Neural progenitor cell (in vitro differentiated cells): Measurements from ENCODE around the gene CAMK1D. TPM values are rescaled to one million over a fixed set of nuclear protein-coding genes. Genes with fewer than 3 reads are reported as not detected.

Experiments
- DNase-seq: peaks from one replicate; pipeline ENCODE4 v3.0.0-alpha.2; 2016; ENCODE audit warnings: low spot score
- H2AFZ ChIP-seq: fragments of 200-600 bp; sonication (generic); replicated peaks from 2 replicates; pipeline ENCODE4 v1.6.1; 2016; ENCODE audit warnings: antibody characterized with exemption
- H3F3A ChIP-seq: fragments of 200-600 bp; sonication (generic); 2 replicates; pipeline ENCODE4 v1.6.1; 2016; ENCODE audit warnings: antibody characterized with exemption, low read depth
- H3K27ac ChIP-seq: fragments of 200-600 bp; sonication (generic); 2 replicates; pipeline ENCODE4 v1.5.1; 2016; ENCODE audit warnings: mild to moderate bottlenecking
- H3K27me3 ChIP-seq: fragments of 200-600 bp; sonication (generic); 2 replicates; pipeline ENCODE4 v1.6.1; 2016; ENCODE audit warnings: mild to moderate bottlenecking, moderate library complexity
- H3K36me3 ChIP-seq: fragments of 200-600 bp; sonication (generic); 2 replicates; pipeline ENCODE4 v1.5.1; 2016
- H3K4me1 ChIP-seq: fragments of 200-600 bp; sonication (generic); 2 replicates; pipeline ENCODE4 v1.6.1; 2016; ENCODE audit warnings: mixed run types
- H3K4me2 ChIP-seq: fragments of 200-600 bp; sonication (generic); 2 replicates; pipeline ENCODE4 v1.6.1; 2016
- H3K4me3 ChIP-seq: fragments of 200-600 bp; sonication (generic); 2 replicates; pipeline ENCODE4 v1.5.1; 2016
- H3K79me2 ChIP-seq: fragments of 200-600 bp; sonication (generic); 2 replicates; pipeline ENCODE4 v1.6.1; 2016; ENCODE audit warnings: low read depth
- H3K9ac ChIP-seq: fragments of 200-600 bp; sonication (generic); 2 replicates; pipeline ENCODE4 v1.6.1; 2016
- H3K9me3 ChIP-seq: fragments of 200-600 bp; sonication (generic); 2 replicates; pipeline ENCODE4 v1.5.1; 2016; ENCODE audit warnings: low read depth
- H4K20me1 ChIP-seq: fragments of 200-600 bp; sonication (generic); 2 replicates; pipeline ENCODE4 v1.6.1; 2016; ENCODE audit warnings: low read depth
- H3K27ac Mint-ChIP-seq: 3 replicates; pipeline ENCODE4 v1.8.0; 2021; ENCODE audit warnings: mixed read lengths
- H3K27me3 Mint-ChIP-seq: 2 replicates; pipeline ENCODE4 v1.8.0; 2022; ENCODE audit warnings: low read depth, mild to moderate bottlenecking, inconsistent platforms, moderate library complexity, mixed read lengths; ENCODE audit not compliant: insufficient read depth
- H3K36me3 Mint-ChIP-seq: 3 replicates; pipeline ENCODE4 v1.8.0; 2021; ENCODE audit warnings: mixed read lengths
- H3K4me1 Mint-ChIP-seq: 3 replicates; pipeline ENCODE4 v1.8.0; 2021; ENCODE audit warnings: mixed read lengths
- H3K4me3 Mint-ChIP-seq: 3 replicates; pipeline ENCODE4 v1.8.0; 2021; ENCODE audit warnings: mild to moderate bottlenecking, moderate library complexity, mixed read lengths
- H3K9me3 Mint-ChIP-seq: 3 replicates; pipeline ENCODE4 v1.8.0; 2020; ENCODE audit warnings: mixed read lengths
- CTCF ChIP-seq: fragments of 200-600 bp; sonication (generic); IDR thresholded peaks from 2 replicates; pipeline ENCODE4 v1.5.1; 2017; ENCODE audit warnings: antibody characterized with exemption, mild to moderate bottlenecking
- EZH2 ChIP-seq: fragments of 200-600 bp; sonication (generic); IDR thresholded peaks from 2 replicates; pipeline ENCODE4 v1.6.1; 2017; ENCODE audit warnings: antibody characterized with exemption, mild to moderate bottlenecking, moderate library complexity
- EZH2phosphoT487 ChIP-seq: fragments of 200-600 bp; sonication (generic); IDR thresholded peaks from 2 replicates; pipeline ENCODE4 v1.6.1; 2017; ENCODE audit warnings: antibody characterized with exemption
- total RNA-seq: library from RNA; depleted of rRNA; stranded (reverse); fragments of >200 nt; gene quantifications from 2 replicates; pipeline ENCODE4 v1.2.3, GENCODE V29; 2015; ENCODE audit warnings: low replicate concordance

The CAMK1D gene
- total RNA-seq, 1 donor from 2014 or later: 7.6 TPM

- Mint-ChIP-seq H3K9me3 (peaks cover 11% of the 10 kb centered on the region), H3K4me3 (no peak overlapping the region), H3K4me1 (peaks cover 47% of the 10 kb centered on the region), H3K27me3 (peaks cover 4% of the 10 kb centered on the region), H3K27ac (peak overlapping the region; percentile 88), H3K36me3 (peaks cover 13% of the 10 kb centered on the region)
- Histone ChIP-seq H3F3A (peaks cover 10% of the 10 kb centered on the region), H3K4me3 (no peak overlapping the region), H3K27ac (no peak overlapping the region), H3K36me3 (no peaks in the 10 kb centered on the region), H3K4me2 (no peak overlapping the region), H3K9ac (no peak overlapping the region), H4K20me1 (peaks cover 2% of the 10 kb centered on the region), H3K4me1 (peaks cover 29% of the 10 kb centered on the region), H3K79me2 (no peaks in the 10 kb centered on the region), H2AFZ (no peak overlapping the region), H3K27me3 (no peaks in the 10 kb centered on the region), H3K9me3 (no peaks in the 10 kb centered on the region)
- TF ChIP-seq EZH2 (no peak), EZH2phosphoT487 (no peak), CTCF (no peak)
- no peak for DNase-seq
Observed at GRCh38 chr10:12796401-12797160, 447.2 kb downstream of the CAMK1D start.

GRCh38 chr10:12797471-12798262 is 448.3 kb downstream of the CAMK1D start:
- Mint-ChIP-seq H3K4me1 (peaks cover 47% of the 10 kb centered on the region), H3K36me3 (peaks cover 13% of the 10 kb centered on the region), H3K4me3 (no peak overlapping the region), H3K9me3 (peaks cover 11% of the 10 kb centered on the region), H3K27me3 (peaks cover 4% of the 10 kb centered on the region), H3K27ac (no peak overlapping the region)
- H3K36me3 ChIP-seq: no peaks in the 10 kb centered on the region
- H3K79me2 ChIP-seq: no peaks in the 10 kb centered on the region
- H3K27me3 ChIP-seq: no peaks in the 10 kb centered on the region
- DNase-seq: no peak
- TF ChIP-seq CTCF: no peak
- no peak for TF ChIP-seq EZH2
- no peak for TF ChIP-seq EZH2phosphoT487
- no peak overlapping the region for H2AFZ ChIP-seq
- peaks cover 29% of the 10 kb centered on the region for H3K4me1 ChIP-seq
- no peaks in the 10 kb centered on the region for H3K9me3 ChIP-seq
- H3F3A ChIP-seq: peaks cover 10% of the 10 kb centered on the region
- no peak overlapping the region for H3K4me2 ChIP-seq
- H3K4me3 ChIP-seq: no peak overlapping the region
- H3K27ac ChIP-seq: no peak overlapping the region
- no peak overlapping the region for H3K9ac ChIP-seq
- peaks cover 2% of the 10 kb centered on the region for H4K20me1 ChIP-seq

- peaks cover 2% of the 10 kb centered on the region for H3K36me3 Mint-ChIP-seq
Observed at GRCh38 chr10:12799144-12799543, 449.8 kb downstream of the CAMK1D start.

More at GRCh38 chr10:12799144-12799543, 449.8 kb downstream of the CAMK1D start:
- TF ChIP-seq CTCF (no peak), EZH2phosphoT487 (no peak), EZH2 (no peak)
- H3K4me3 ChIP-seq: no peak overlapping the region
- H3K9ac ChIP-seq: no peak overlapping the region
- H3K79me2 ChIP-seq: no peaks in the 10 kb centered on the region
- no peaks in the 10 kb centered on the region for H3K36me3 ChIP-seq
- peak overlapping the region; percentile 70 for H3K4me2 ChIP-seq
- no peaks in the 10 kb centered on the region for H3K9me3 ChIP-seq
- no peak overlapping the region for H2AFZ ChIP-seq
- Mint-ChIP-seq H3K4me1 (peaks cover 47% of the 10 kb centered on the region), H3K4me3 (no peak overlapping the region), H3K9me3 (peaks cover under 1% of the 10 kb centered on the region), H3K27ac (peak overlapping the region; percentile 55), H3K27me3 (peaks cover 4% of the 10 kb centered on the region)
- DNase-seq: no peak
- peaks cover 10% of the 10 kb centered on the region for H3F3A ChIP-seq
- no peaks in the 10 kb centered on the region for H3K27me3 ChIP-seq
- no peak overlapping the region for H3K27ac ChIP-seq
- H4K20me1 ChIP-seq: peaks cover 2% of the 10 kb centered on the region
- peaks cover 29% of the 10 kb centered on the region for H3K4me1 ChIP-seq
